Lung (tissue), 12 donors: ENCODE data around the gene UNC13A. TPM values are rescaled to one million over a fixed set of nuclear protein-coding genes. Genes with fewer than 3 reads are reported as not detected.

ENCODE experiments used
- ATAC-seq: fragments of 200-7000 bp; cut with Tn5 transposase; one replicate; pipeline ENCODE4 v1.9.1; 2020; ENCODE audit warnings: moderate number of reproducible peaks; ENCODE audit not compliant: insufficient read depth, low FRiP score
- DNase-seq, 3 donors: peaks; one replicate each; pipeline ENCODE4 v3.0.0-alpha.2; 2013 to 2017
- H3K27ac ChIP-seq, 2 donors: one replicate each; pipeline ENCODE4 v1.5.1; 2013; ENCODE audit warnings: mild to moderate bottlenecking in 2 of 2, moderate library complexity in 2 of 2, control low read depth in 1 of 2, inconsistent platforms in 1 of 2, low read depth in 1 of 2, low read length in 1 of 2
- H3K27me3 ChIP-seq, 3 donors: one replicate each; pipeline ENCODE4 v1.5.1; 2013; ENCODE audit warnings: low read length in 2 of 3; ENCODE audit not compliant: control insufficient read depth in 3 of 3, insufficient read depth in 3 of 3
- H3K36me3 ChIP-seq, 4 donors: one replicate each; pipeline ENCODE4 v1.5.1; 2013; ENCODE audit warnings: low read length in 4 of 4, mild to moderate bottlenecking in 1 of 4, moderate library complexity in 1 of 4; ENCODE audit not compliant: control insufficient read depth in 4 of 4, insufficient read depth in 4 of 4
- H3K4me1 ChIP-seq, 5 donors: one replicate each; pipeline ENCODE4 v1.5.1; 2013; ENCODE audit warnings: low read length in 5 of 5, mild to moderate bottlenecking in 2 of 5, moderate library complexity in 1 of 5; ENCODE audit not compliant: control insufficient read depth in 5 of 5, insufficient read depth in 5 of 5
- H3K4me3 ChIP-seq: one replicate; pipeline ENCODE4 v1.5.1; 2013; ENCODE audit warnings: mild to moderate bottlenecking, control low read depth, moderate library complexity
- H3K9ac ChIP-seq, 2 donors: one replicate each; pipeline ENCODE4 v1.5.1; 2013; ENCODE audit warnings: low read length in 2 of 2, control low read depth in 1 of 2; ENCODE audit not compliant: insufficient read depth in 1 of 2
- H3K9me3 ChIP-seq, 4 donors: one replicate each; pipeline ENCODE4 v1.5.1; 2013; ENCODE audit warnings: low read length in 3 of 4, mild to moderate bottlenecking in 1 of 4, moderate library complexity in 1 of 4; ENCODE audit not compliant: control insufficient read depth in 4 of 4, insufficient read depth in 3 of 4
- CTCF ChIP-seq: IDR thresholded peaks from 2 replicates; pipeline ENCODE4 v1.5.1; 2012; ENCODE audit warnings: mild to moderate bottlenecking; ENCODE audit errors: control extremely low read depth, extremely low read depth
- WGBS, 2 donors: extraction: QIAGEN DNeasy Blood & Tissue Kit; methylation state at CpG; one replicate each; pipeline ENCODE4 v1.1.7; 2013; 5-methylcytosine and 5-hydroxymethylcytosine counted together
- polyA plus RNA-seq, 2 donors: library from polyadenylated mRNA; stranded (reverse); fragments of 200-250 nt; gene quantifications; one replicate each; pipeline ENCODE4 v1.2.1, GENCODE V29; 2013
- total RNA-seq, 2 donors: library from RNA; depleted of rRNA in 1 of 2; stranded (reverse); fragments of >200 nt in 1 of 2; gene quantifications; one replicate each; pipeline ENCODE4 v1.2.1, GENCODE V29; 2014 to 2021
- donor health status: control.
- donor health status: control.
- donor health status: Bipolar disorder and iron deficiency.
- donor health status: healthy.
- donor health status: DM: yes; HTN: yes; CAD: no.

The UNC13A gene
- total and polyA plus RNA-seq, 4 donors = 0.14 to 0.31 (median 0.27) TPM

DNA sequence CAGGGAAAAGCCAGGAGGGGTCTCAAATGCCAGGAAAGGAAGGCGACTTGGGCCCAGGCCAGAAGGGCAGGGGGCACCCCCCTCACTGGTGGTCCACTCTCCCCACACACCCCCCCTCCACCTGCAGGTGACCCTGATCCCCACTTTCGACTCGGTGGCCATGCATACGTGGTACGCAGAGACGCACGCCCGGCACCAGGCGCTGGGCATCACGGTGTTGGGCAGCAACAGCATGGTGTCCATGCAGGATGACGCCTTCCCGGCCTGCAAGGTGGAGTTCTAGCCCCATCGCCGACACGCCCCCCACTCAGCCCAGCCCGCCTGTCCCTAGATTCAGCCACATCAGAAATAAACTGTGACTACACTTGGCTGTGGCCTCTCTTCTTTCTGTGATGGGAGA, 46.0 kb upstream of the UNC13A start:
- Histone ChIP-seq H3K9ac (no peak overlapping the region), H3K4me3 (no peak overlapping the region), H3K9me3 (peaks cover 0 to 5% (median 0%) of the 10 kb centered on the region in 4 donors), H3K27me3 (no peaks in the 10 kb centered on the region), H3K4me1 (peaks cover 0 to 3% (median 0%) of the 10 kb centered on the region in 5 donors), H3K36me3 (peaks cover 5 to 48% (median 25%) of the 10 kb centered on the region in 4 donors), H3K27ac (no peak overlapping the region)
- ATAC-seq (no peak), DNase-seq (no peak)
- no peak for TF ChIP-seq CTCF
- 95 to 96% methylated on average over 16 of the region's 16 CpGs for WGBS, 2 donors

DNA sequence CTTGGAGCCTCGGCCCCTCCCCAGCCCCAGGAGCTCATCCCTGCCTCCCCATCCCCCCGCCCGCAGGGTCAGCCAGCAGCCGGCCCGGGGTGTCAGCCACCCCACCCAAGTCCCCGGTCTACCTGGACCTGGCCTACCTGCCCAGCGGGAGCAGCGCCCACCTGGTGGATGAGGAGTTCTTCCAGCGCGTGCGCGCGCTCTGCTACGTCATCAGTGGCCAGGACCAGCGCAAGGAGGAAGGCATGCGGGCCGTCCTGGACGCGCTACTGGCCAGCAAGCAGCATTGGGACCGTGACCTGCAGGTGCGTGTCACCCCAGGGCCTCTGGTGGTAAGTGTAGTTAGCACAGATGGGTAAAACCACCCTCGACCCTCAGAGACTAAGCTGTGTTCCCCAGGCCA, 45.0 kb upstream of the UNC13A start:
- DNase-seq = no peak
- no peak overlapping the region for H3K27ac ChIP-seq
- ATAC-seq = no peak
- TF ChIP-seq CTCF = no peak
- H3K27me3 ChIP-seq = no peaks in the 10 kb centered on the region
- peaks cover 5 to 55% (median 27%) of the 10 kb centered on the region in 4 donors for H3K36me3 ChIP-seq
- 97 to 98% methylated on average over 22 of the region's 22 CpGs for WGBS, 2 donors
- no peak overlapping the region for H3K9ac ChIP-seq
- peaks cover 0 to 5% (median 0%) of the 10 kb centered on the region in 4 donors for H3K9me3 ChIP-seq
- H3K4me1 ChIP-seq = peaks cover 0 to 3% (median 0%) of the 10 kb centered on the region in 5 donors
- no peak overlapping the region for H3K4me3 ChIP-seq

GRCh38 chr19:17727843-17728242, 39.7 kb upstream of the UNC13A start:
- no peak overlapping the region for H3K4me3 ChIP-seq
- H3K27me3 ChIP-seq = no peaks in the 10 kb centered on the region
- no peak overlapping the region for H3K27ac ChIP-seq
- H3K4me1 ChIP-seq = peaks cover 0 to 1% (median 0%) of the 10 kb centered on the region in 5 donors
- H3K36me3 ChIP-seq = peaks cover 16 to 71% (median 23%) of the 10 kb centered on the region in 4 donors
- TF ChIP-seq CTCF = no peak
- WGBS, 2 donors = 93 to 96% methylated on average over 19 of the region's 19 CpGs
- no peak for ATAC-seq
- no peak for DNase-seq
- no peak overlapping the region for H3K9ac ChIP-seq
- no peaks in the 10 kb centered on the region for H3K9me3 ChIP-seq
